Measurements from ENCODE around the gene GRIK5. TPM values are rescaled to one million over a fixed set of nuclear protein-coding genes. Genes with fewer than 3 reads are reported as not detected.
A peak's percentile ranks its signal among the peaks of the same experiment; 100 is the strongest.
"Not testable (repeated sequence)": the region's sequence is repeated elsewhere in the genome, so short reads cannot be mapped to it uniquely, and the experiment has no call there.

GRIK5 gene, protein sequence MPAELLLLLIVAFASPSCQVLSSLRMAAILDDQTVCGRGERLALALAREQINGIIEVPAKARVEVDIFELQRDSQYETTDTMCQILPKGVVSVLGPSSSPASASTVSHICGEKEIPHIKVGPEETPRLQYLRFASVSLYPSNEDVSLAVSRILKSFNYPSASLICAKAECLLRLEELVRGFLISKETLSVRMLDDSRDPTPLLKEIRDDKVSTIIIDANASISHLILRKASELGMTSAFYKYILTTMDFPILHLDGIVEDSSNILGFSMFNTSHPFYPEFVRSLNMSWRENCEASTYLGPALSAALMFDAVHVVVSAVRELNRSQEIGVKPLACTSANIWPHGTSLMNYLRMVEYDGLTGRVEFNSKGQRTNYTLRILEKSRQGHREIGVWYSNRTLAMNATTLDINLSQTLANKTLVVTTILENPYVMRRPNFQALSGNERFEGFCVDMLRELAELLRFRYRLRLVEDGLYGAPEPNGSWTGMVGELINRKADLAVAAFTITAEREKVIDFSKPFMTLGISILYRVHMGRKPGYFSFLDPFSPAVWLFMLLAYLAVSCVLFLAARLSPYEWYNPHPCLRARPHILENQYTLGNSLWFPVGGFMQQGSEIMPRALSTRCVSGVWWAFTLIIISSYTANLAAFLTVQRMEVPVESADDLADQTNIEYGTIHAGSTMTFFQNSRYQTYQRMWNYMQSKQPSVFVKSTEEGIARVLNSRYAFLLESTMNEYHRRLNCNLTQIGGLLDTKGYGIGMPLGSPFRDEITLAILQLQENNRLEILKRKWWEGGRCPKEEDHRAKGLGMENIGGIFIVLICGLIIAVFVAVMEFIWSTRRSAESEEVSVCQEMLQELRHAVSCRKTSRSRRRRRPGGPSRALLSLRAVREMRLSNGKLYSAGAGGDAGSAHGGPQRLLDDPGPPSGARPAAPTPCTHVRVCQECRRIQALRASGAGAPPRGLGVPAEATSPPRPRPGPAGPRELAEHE
- total RNA-seq = 22.1 TPM

DNA sequence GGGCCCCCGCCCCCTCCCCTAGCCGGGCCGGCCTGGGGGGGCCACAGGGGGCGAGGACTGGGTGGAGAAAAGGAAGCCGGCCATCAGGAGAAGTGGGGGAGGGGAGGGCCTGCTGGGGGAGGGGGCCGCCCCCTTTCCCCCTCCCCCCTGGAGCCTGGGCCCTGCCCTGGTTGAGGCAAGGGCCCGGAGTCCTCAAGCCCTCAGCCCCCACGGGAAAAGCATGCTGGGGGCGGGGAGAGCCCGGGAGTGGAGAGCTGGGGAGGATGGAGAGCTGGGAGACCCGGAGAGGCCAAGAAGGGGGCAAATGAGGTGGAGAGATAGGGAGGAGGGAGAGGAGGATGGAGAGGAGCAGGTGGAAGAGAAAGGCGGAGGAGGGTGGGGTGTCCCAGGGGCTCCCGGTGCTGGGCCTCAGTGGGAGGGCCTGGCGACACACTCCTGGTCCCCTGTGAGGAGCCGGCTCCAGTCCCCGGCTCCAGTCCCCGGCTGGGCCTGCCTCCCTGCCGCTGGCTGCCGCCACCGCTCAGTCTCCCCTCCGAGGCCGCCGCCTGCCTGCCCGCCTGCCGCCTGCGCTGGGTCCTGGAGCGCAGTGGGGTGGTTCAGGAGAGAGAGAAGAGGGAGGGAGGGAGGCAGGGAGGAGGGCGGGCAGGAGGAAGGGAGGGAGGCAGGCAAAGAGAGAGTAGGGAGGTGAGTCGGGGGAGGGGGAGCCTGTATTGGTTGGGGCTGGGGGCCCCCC, at the start of gene GRIK5:
Gene GRIK5, minus strand, starts transcription at position 588 of the 733 bp plus-strand sequence. CDS start 4,436 bp downstream, outside the sequence.
- DNase-seq (ENCODE audit: low read depth in 2 of 3, low spot score in 2 of 3) = peak in 1 of 3 donors; percentile 34

DNA sequence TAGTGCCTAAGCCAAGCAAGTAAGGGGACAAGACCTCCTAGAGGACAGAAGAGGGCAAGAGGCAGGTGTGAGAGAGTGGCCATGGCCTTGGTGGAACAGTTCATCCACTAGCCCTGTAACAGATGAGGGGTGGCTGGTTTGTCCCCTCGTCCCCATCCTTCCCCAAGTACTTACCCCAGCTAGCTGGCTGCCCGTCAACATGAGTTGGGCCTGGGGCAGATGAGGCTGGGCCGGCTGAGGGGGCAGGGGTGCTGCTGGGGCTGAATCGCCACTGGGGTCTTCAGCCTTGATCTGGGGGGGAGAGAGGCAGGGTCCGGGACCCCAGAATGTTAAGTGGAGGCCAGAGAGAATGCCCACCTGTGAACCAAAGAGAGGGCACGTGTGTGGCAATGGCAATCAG, 47.1 kb upstream of the GRIK5 start:
- no peak for DNase-seq (ENCODE audit: low read depth in 2 of 3, low spot score in 2 of 3)

DNA sequence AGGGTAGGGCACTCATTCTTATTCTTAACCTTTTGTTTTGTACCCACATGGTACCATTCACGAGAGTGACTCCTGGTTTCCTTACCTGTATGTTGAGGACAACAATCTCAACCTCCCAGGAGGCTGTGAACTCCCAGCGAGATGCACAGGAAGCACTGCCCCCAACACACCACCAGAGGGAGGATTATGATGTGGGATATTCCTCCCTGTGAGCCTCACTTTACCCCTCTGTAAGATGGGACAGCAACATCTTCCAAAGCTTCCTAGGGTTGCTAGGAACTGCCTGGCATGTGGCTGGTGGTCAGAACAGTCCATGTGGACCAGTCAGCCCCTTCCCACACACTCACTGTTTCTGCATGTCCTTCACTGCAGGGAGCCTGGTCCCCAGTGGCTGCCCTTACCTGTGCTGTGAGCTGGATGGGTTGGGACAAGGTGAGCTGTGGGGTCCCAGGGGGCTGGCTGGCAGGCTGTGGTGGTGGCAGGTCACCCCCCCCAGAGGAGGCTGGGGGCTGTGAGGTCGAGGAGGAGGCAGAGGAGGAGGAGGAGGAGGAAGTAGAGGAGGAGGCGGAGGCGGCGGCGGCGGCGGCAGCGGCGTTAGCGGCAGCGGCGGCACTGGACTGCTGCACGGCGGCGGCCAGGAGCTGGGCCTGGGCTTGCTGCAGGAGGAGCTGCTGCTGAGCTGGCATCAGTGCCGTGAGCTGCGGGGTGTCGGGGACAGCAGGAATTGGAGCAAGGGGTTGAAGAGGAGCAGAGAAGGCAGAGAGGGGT, 46.5 kb upstream of the GRIK5 start:
- DNase-seq (ENCODE audit: low read depth in 2 of 3, low spot score in 2 of 3) = no peak

DNA sequence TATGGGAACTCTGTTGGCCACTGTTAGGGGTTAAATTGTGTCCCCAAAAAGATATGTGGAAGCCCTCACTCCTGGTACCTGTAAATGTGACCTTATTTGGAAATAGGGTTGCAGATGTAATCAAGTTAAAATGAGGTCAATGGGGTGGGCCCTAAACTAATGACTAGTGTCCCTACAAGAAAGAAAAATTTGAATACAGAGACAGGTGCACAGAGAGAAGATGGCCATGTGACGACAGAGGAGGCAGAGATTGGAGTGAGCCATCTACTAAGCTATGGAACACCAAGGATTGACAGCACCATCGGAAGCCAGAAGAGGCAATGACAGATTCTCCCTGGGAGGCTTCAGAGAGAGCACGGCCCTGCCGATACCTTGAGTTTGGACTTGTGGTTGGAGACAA, 45.7 kb upstream of the GRIK5 start:
- DNase-seq (ENCODE audit: low read depth in 2 of 3, low spot score in 2 of 3) = no peak

DNA sequence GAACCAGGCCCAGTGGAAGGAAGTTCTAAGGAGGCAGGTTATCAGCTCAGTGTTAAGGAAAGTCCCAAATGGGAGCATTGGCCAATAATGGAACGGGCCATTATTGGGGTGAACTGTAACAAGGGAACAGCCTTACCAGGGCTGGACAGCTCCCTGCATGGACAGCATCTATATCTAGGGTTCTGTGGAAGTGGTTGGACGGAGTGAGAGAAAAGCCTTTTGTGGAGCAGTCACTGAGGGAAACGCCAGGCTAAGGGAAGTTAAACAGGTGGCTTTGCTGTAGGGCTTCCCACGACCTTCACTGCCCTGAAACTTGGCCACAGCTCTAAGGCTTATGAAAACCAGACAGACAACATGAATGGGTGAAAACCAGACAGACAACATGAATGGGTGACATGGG, 45.2 kb upstream of the GRIK5 start:
- DNase-seq (ENCODE audit: low read depth in 2 of 3, low spot score in 2 of 3) = no peak

DNA sequence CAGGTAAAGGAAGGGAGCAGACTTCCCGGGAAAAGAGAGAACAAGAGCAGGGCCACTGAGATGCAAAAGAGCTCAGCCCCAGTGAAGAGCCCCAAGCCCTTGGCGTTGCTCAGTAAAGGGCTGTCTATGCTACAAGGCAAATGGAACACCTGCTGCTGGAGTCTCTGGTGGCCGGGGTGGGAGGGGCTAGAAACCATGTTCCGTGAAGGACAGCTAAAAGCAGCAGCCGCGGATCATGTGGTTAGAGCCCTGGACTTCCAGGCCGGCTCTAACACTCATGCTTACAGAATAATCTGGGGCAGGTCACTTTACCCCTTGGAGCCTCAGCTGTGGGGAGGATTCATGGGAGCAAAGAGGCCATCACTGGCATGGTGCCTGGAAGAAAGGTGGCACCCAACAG, 44.4 kb upstream of the GRIK5 start:
- no peak for DNase-seq (ENCODE audit: low read depth in 2 of 3, low spot score in 2 of 3)

DNA sequence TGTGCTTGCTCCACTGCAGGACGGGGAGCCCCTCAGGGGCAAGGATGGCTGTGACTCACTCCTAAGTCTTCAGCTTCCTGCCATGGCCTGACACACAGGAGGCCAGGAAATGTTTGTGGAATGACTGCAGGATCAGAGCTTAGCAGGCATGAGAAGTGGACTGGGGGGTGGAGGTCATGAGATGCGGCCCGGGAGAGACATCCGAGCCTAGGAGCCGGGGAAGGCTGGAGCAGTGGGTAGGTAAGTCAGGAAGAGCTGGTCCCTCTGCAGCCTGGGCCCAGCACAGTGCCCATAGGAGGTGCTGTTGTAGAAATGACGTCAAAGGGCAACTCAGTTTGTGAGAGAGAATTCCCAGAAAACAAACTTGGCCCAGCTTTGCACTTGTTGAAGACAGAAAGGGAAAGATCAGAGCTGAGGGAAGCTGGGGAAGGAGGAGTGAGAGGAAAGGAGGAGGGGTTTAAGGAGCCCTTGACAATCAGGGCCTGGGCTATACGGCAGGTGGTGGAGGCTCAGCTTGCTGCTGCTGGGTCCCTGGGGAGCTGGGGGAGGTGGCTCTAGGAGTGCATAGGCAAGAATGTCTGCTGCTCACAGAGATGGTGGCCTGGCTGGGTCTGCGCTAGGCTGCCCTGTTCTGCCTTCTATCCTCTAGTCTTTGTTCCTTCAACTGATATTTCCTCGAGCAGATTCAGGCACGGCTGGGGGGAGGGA, 43.8 kb upstream of the GRIK5 start:
- DNase-seq (ENCODE audit: low read depth in 2 of 3, low spot score in 2 of 3) = no peak

DNA sequence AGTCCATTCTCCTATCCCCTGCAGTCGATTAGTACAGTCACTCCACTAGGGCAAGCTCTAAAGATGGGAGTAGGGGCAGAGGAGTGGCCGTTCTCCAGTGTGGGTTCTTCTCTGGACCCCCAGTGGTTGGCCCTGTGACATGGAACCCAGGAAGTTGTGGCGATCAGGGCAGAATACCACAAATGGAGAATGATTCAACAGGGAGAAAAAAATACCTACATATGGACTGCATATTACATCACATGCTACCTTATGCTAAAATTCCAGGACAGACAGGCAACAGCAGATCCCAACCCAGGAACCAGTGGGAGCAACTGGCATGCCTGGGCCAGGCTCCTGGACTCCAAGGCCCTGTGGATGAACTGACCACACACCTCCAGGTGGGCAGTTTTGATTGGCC, 41.8 kb upstream of the GRIK5 start:
- no peak for DNase-seq (ENCODE audit: low read depth in 2 of 3, low spot score in 2 of 3)

DNA sequence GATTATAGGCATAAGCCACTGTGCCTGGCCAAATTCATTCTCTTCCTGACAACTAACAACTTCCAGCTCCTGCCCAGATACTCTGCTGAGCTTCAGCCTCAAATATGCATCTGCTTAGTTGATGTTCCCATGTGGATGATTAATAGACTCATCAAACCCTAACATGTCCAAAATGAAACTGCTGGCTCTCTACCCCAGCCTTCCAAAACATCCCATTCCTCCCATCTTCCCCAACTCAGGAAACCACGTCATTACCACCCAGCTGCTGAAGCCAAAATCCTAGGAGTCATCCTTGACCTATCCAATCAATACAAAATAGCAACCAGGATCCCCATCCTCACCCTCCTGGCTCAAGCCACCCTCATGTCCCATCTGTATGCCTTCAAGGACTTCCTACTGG, 41.4 kb upstream of the GRIK5 start:
- no peak for DNase-seq (ENCODE audit: low read depth in 2 of 3, low spot score in 2 of 3)

DNA sequence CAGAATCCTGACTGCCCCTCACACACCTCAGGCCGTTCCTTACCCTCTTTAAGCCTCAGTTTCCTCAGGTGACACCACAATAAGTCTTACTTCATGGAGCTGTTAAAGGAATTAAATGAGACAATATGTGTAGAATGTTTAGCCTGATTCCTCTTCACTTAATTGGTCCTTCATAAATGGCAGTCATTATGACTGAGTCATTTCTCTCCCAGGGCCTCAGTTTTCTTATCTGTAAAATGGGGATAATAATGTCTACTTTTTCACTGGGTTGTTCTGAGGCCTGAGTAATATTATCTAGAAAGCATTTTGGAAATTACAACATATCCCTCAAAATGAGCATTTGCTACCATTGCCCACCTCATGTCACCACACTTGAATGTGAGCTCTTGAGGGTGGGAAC, 40.7 kb upstream of the GRIK5 start:
- no peak for DNase-seq (ENCODE audit: low read depth in 2 of 3, low spot score in 2 of 3)

DNA sequence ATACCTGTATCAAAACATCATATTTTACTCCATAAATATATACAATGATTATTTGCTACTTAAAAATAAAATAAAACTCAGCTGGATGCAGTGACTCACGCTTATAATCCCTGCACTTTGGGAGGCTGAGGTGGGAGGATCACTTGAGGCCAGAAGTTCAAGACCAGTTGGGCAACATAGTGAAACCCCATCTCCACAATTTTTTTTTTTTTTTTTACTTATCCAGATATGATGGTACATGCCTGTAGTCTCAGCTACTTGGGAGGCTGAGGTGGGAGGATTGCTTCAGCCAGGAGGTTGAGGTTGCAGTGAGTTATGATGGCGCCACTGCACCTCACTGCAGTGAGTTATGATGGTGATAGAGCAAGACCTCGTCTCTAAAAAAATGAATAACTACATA, 39.9 kb upstream of the GRIK5 start:
- no peak for DNase-seq (ENCODE audit: low read depth in 2 of 3, low spot score in 2 of 3)

DNA sequence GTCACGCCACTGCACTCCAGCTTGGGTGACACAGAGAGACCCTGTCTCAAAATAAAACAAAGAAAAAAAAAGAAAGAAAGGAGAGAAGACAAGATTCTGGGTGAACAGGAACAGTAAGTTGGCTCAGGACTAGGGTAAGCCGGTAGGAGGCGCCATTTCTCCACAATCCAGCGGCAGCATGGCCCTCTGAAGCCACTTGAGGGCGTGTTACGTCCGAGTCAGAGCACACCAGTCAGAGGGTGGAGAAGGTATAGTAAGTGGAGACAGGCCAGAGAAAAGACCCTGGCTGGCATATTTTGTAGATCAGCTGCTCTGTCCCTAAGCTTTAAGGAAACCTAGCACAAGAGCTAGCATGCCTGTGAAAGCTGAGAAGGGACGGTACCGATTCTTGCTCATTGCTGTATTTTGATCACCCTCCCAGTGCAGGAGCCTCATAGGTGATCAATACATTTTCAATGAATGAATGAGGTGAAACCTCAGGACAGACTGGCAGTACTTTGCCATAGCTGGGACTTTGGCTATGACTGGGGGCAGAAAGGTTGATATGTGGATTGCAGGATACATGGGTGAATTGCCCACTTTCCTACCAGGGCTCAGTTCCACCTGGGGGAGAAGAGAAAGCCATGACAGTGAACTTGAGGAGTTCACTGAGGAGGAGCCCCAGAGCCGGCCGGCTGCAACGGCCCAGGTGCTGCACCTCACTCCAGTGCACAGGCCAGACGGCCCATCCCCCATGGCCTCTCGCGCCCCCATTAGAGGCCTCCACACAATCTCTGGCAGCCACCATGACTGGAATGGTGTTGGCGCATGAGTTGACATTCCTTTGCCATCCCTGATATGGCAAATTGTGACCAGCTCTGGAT, 38.8 kb upstream of the GRIK5 start:
- peak; percentile 68 to 94 (median 88) for DNase-seq (ENCODE audit: low read depth in 2 of 3, low spot score in 2 of 3)

DNA sequence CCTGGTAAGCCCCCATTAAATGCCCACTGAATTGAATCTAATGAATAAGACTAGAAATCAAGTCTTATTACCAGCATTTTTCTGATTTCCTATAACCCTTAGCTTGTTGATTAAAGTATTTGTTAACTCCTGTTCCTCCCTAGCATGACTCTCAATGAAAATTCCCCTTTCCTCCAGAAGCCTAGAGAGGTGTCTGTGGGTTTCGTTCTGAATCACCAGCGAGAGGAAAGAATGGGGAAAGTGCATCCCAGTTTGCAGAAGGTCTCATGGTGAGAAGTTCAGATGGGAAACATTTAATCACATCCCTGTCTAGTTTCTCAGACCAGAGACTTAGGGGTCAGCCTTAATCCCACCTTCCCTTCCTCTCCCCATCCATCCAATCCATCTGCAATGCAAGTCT, 35.4 kb upstream of the GRIK5 start:
- DNase-seq (ENCODE audit: low read depth in 2 of 3, low spot score in 2 of 3) = no peak

DNA sequence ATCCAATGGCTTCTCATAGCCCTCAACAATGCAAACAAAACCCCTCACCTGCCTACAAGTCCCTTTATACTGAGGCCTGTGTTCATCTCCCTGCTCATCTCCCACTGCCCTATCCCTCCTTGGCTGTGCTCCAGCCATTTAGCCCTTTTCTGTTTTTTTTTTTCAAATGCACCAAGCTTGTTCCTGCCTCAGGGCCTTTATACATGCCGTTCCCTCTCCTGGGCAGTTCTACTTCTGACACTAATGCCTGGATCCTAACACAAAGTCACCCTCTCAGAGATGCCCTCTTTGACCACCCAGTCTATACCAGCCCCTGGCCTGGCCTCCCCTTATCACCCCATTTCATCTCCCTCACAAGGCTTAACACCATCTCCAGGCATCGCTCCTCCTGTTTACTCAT, 32.9 kb upstream of the GRIK5 start:
- DNase-seq (ENCODE audit: low read depth in 2 of 3, low spot score in 2 of 3) = no peak

DNA sequence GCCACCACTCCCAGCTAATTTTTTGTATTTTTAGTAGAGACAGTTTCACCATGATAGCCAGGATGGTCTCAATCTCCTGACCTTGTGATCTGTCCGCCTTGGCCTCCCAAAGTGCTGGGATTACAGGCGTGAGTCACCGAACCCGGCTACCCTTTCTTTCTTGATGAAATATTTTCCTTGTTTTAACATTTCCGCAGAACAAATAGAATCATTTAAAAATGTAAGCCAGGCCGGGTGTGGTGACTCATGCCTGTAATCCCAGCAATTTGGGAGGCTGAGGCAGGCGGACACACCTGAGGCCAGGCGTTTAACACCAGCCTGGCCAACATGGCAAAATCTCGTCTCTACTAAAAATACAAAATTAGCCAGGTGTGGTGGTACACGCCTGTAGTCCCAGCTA, 30.2 kb upstream of the GRIK5 start:
- not testable (repeated sequence) for DNase-seq (ENCODE audit: low read depth in 2 of 3, low spot score in 2 of 3)

DNA sequence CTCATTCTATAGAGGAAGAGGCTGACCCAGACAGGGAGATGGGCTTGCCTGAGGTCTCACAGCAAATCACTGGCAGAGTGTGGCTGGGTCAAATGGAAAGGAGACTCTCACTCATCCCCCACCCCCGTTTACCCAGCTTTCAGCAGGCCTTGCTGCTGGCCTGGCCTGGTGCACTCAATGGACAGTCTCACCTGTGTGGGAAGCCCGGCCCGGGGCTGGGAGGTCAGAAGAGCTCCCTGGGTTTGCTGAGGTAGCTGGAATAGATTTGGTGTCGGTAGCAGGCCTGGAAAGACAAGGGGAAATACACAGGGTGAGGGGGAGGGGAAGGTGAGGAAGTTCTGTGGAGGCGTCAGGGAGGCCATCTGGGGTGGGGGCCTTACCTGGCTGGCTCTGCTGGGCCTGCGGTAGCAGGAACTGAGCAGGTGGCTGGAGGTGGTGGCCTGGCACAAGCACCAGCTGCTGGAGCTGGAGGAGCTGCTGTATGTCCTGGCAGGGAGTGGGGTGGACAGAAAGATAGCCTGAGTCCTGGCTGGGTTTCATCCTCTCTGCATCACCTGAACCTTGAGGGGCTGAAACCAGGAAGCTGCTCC, 29.4 kb upstream of the GRIK5 start:
- DNase-seq (ENCODE audit: low read depth in 2 of 3, low spot score in 2 of 3) = no peak

DNA sequence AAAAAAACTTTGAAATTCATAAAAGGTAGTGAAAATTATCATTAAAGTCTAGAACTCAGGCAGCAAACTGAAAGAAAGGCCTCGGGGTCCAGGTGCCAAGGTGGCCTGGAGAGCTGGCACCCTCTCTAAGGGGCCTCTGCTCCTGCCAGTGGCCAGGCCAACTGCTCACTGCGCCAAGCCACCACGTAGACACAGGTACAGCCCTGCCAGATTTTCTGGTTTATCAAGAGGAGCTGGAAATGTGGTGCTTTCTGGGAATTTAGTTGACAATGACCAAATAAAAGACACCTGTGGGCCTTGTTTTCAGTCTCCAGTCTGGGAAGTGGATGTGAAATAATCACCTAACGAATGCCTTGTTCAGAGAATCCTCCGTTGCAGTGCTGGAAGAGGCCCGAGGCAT, 28.8 kb upstream of the GRIK5 start:
- DNase-seq (ENCODE audit: low read depth in 2 of 3, low spot score in 2 of 3) = no peak

DNA sequence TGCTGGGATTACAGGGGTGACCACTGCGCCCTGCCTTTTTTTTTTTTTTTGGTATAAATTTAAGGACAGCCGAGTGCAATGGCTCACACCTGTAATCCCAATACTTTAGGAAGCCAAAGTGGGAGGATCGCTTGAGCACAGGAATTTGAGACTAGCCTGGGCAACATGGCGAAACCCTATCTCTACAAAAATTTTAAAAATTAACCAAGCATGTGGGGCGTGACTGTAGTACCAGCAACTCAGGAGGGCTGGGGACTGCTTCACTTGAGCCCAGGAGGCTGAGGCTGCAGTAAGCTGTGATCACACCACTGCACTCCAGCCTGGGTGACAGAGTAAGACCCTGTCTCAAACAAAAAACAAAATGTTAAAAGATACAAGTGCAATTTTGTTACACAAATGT, 27.5 kb upstream of the GRIK5 start:
- DNase-seq (ENCODE audit: low read depth in 2 of 3, low spot score in 2 of 3) = no peak

All from hematopoietic multipotent progenitor cell (in vitro differentiated cells).